Stimulated activated CD8-positive, alpha-beta memory T cell treated with anti-CD3 and anti-CD28 coated beads, Interleukin-12 subunit alpha, Interleukin-12 subunit beta, amount 100 ng/mL, for 24 hours (primary cell): ENCODE results near the gene CPLX4.
A peak's percentile ranks its signal among the peaks of the same experiment; 100 is the strongest.

Source experiments
- DNase-seq: peaks from one replicate; pipeline ENCODE4 v3.0.0-alpha.2; 2020; ENCODE audit errors: extremely low read depth

The CPLX4 gene

GRCh38 chr18:59318460-59319050, at the start of gene CPLX4:
Gene CPLX4 (minus strand): TSS chr18:59318649. CDS start chr18:59318462, 187 bp downstream.
- DNase-seq, result no peak

GRCh38 chr18:59360381-59360780, 41.9 kb upstream of the CPLX4 start:
- no peak for DNase-seq

- DNase-seq, result no peak
Observed at GRCh38 chr18:59359576-59359952, 41.1 kb upstream of the CPLX4 start.

GRCh38 chr18:59358712-59359575, 40.5 kb upstream of the CPLX4 start, which contains the start of gene LMAN1:
Gene LMAN1 (minus strand): TSS chr18:59359265. CDS start chr18:59359244, 21 bp downstream.
- DNase-seq, result peak; percentile 90

GRCh38 chr18:59358414-59358711, 39.9 kb upstream of the CPLX4 start:
- DNase-seq, result no peak

- no peak for DNase-seq
Observed at GRCh38 chr18:59357928-59358327, 39.5 kb upstream of the CPLX4 start.

GRCh38 chr18:59354731-59355130, 36.3 kb upstream of the CPLX4 start:
- DNase-seq, result no peak

GRCh38 chr18:59353079-59353680, 34.7 kb upstream of the CPLX4 start:
- DNase-seq, result no peak

GRCh38 chr18:59352250-59352855, 33.9 kb upstream of the CPLX4 start:
- no peak for DNase-seq

GRCh38 chr18:59345556-59345955, 27.1 kb upstream of the CPLX4 start:
- DNase-seq, result no peak

- DNase-seq, result no peak
Observed at GRCh38 chr18:59344996-59345395, 26.5 kb upstream of the CPLX4 start.

GRCh38 chr18:59343926-59344325, 25.5 kb upstream of the CPLX4 start:
- no peak for DNase-seq

- DNase-seq, result no peak
Observed at GRCh38 chr18:59340817-59341216, 22.4 kb upstream of the CPLX4 start.

GRCh38 chr18:59340312-59340711, 21.9 kb upstream of the CPLX4 start:
- DNase-seq, result no peak

- DNase-seq, result no peak
Observed at GRCh38 chr18:59332986-59333385, 14.5 kb upstream of the CPLX4 start.

- DNase-seq, result no peak
Observed at GRCh38 chr18:59328683-59329082, 10.2 kb upstream of the CPLX4 start.

GRCh38 chr18:59325965-59326364, 7.5 kb upstream of the CPLX4 start:
- DNase-seq, result no peak

GRCh38 chr18:59324623-59324971, 6.1 kb upstream of the CPLX4 start:
- DNase-seq, result no peak

GRCh38 chr18:59323931-59324622, 5.6 kb upstream of the CPLX4 start:
- DNase-seq, result no peak

GRCh38 chr18:59311631-59312030, 6.8 kb downstream of the CPLX4 start:
- DNase-seq, result no peak

GRCh38 chr18:59308938-59309260, 9.6 kb downstream of the CPLX4 start:
- no peak for DNase-seq

- peak; percentile 27 for DNase-seq
Observed at GRCh38 chr18:59308248-59308937, 10.1 kb downstream of the CPLX4 start.
